Tibial nerve (tissue), 4 donors: ENCODE results near the gene TMEM255B. TPM values are rescaled to one million over a fixed set of nuclear protein-coding genes. Genes with fewer than 3 reads are reported as not detected.

Experiments used
- DNase-seq, 2 donors: peaks; one replicate each; pipeline ENCODE4 v3.0.0-alpha.2; 2019; ENCODE audit warnings: low spot score in 2 of 2
- H3K27ac ChIP-seq, 4 donors: fragments of 200-600 bp; sonication (generic) in 3 of 4; one replicate each; pipeline ENCODE4 v1.5.1; 2017 to 2019; ENCODE audit warnings: mild to moderate bottlenecking in 1 of 4
- H3K27me3 ChIP-seq, 2 donors: fragments of 200-600 bp; sonication (generic) in 1 of 2; one replicate each; pipeline versions ENCODE4 v1.5.1 to v1.6.0; 2017 to 2019
- H3K36me3 ChIP-seq, 3 donors: fragments of 200-600 bp; sonication (generic); one replicate each; pipeline ENCODE4 v1.5.1; 2018 to 2019
- H3K4me1 ChIP-seq, 4 donors: fragments of 200-600 bp; sonication (generic) in 3 of 4; one replicate each; pipeline ENCODE4 v1.5.1; 2017 to 2019
- H3K4me3 ChIP-seq, 4 donors: fragments of 200-600 bp; sonication (generic) in 3 of 4; one replicate each; pipeline ENCODE4 v1.5.1; 2017 to 2019; ENCODE audit warnings: mild to moderate bottlenecking in 1 of 4, moderate library complexity in 1 of 4
- H3K9me3 ChIP-seq, 4 donors: fragments of 200-600 bp; sonication (generic) in 3 of 4; one replicate each; pipeline ENCODE4 v1.5.1; 2017 to 2019
- CTCF ChIP-seq, 5 experiments: fragments of 200-600 bp in 3 of 5; fragments of 450-650 bp in 2 of 5; sonication (generic) in 3 of 5; IDR thresholded peaks; one replicate each; pipeline ENCODE4 v1.5.1; 2016 to 2019; ENCODE audit warnings: antibody characterized with exemption in 5 of 5, mild to moderate bottlenecking in 3 of 5, moderate library complexity in 2 of 5
- EP300 ChIP-seq, 2 donors: sonication (generic); formaldehyde crosslinking; IDR thresholded peaks; one replicate each; pipeline ENCODE4 v1.6.1; 2017; ENCODE audit warnings: antibody characterized with exemption in 2 of 2, mild to moderate bottlenecking in 1 of 2
- POLR2A ChIP-seq, 2 donors: fragments of 450-650 bp; IDR thresholded peaks; one replicate each; pipeline ENCODE4 v1.6.1; 2017; ENCODE audit warnings: antibody characterized with exemption in 2 of 2, mild to moderate bottlenecking in 2 of 2, moderate library complexity in 2 of 2
- WGBS, 2 donors: methylation state at CpG; one replicate each; pipeline ENCODE4 v1.1.5; 2018; 5-methylcytosine and 5-hydroxymethylcytosine counted together
- total RNA-seq, 4 donors: library from RNA; depleted of rRNA; stranded (reverse); fragments of >200 nt; gene quantifications; one replicate each; pipeline ENCODE4 v1.1.0, GENCODE V29; 2016

The TMEM255B gene
- total RNA-seq, 4 donors from 2014 or later, result 3.3 to 21.6 (median 10.9) TPM

- H3K4me3 ChIP-seq, result no peak overlapping the region
- no peaks in the 10 kb centered on the region for H3K36me3 ChIP-seq
- H3K27me3 ChIP-seq, result no peaks in the 10 kb centered on the region
- H3K27ac ChIP-seq, result peak overlapping the region in 1 of 4 donors; percentile 10
- peaks cover 0 to 88% (median 42%) of the 10 kb centered on the region in 4 donors for H3K4me1 ChIP-seq
- no peaks in the 10 kb centered on the region for H3K9me3 ChIP-seq
- TF ChIP-seq POLR2A (IDR thresholded peaks at IDR 0.05) (no peak), EP300 (IDR thresholded peaks at IDR 0.05) (no peak), CTCF (IDR thresholded peaks at IDR 0.05) (no peak)
- 78 to 85% methylated on average over 22 of the region's 22 CpGs for WGBS, 2 donors
- DNase-seq, result no peak
These were observed 93.8 kb downstream of the TMEM255B start for GRCh38 chr13:113852536-113853517.

GRCh38 chr13:113853518-113854237, 94.7 kb downstream of the TMEM255B start:
- Histone ChIP-seq H3K27ac (peak overlapping the region in 2 of 4 donors; percentile 2 to 19), H3K27me3 (no peaks in the 10 kb centered on the region), H3K9me3 (no peaks in the 10 kb centered on the region), H3K36me3 (no peaks in the 10 kb centered on the region), H3K4me3 (no peak overlapping the region), H3K4me1 (peaks cover 0 to 85% (median 45%) of the 10 kb centered on the region in 4 donors)
- WGBS, 2 donors, result 31 to 39% methylated on average over 10 to 11 of the region's 11 CpGs
- TF ChIP-seq CTCF (IDR thresholded peaks at IDR 0.05) (no peak), POLR2A (IDR thresholded peaks at IDR 0.05) (no peak), EP300 (IDR thresholded peaks at IDR 0.05) (peak in 1 of 2 donors; percentile 11)
- DNase-seq, result no peak

DNA sequence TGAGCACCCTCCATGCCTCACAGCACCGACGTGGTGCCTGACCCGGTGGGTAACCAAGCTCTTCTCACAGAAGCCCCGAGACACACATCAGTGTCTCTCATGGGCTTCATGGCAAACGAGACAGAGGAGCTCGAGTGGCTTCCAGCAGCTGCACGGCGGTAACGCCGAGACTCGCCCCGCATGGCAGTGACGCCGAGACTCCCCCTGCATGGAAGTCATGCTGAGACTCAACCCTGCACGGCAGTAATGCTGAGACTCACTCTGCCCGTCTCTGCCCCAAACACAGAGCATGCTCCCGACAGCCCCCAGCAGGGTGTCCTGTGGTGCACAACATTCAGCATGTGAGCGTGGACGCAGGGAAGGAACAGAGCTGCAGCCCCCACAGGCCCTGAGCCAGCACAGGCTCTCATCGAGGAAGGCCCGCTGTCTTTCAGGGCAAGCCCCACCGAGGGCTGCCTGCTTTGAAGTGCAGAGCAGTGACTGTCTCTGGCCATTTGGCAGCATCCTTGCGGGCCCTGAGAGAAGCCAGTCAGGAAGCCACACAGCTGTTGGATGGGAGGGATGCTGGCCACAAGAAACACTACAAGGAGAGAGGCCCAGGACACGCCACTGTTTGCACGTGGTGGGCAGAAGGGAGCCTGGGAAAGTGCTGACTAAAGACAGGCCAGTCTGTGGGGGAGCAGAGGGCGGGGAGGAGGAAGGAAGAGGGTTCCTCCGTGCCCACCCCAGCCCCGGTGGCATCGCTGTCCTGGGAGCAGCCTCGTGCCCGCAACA, 95.4 kb downstream of the TMEM255B start:
- Histone ChIP-seq H3K27ac (peak overlapping the region in 2 of 4 donors; percentile 17 to 19), H3K4me1 (peaks cover 0 to 77% (median 45%) of the 10 kb centered on the region in 4 donors), H3K27me3 (no peaks in the 10 kb centered on the region), H3K9me3 (no peaks in the 10 kb centered on the region), H3K36me3 (no peaks in the 10 kb centered on the region), H3K4me3 (no peak overlapping the region)
- TF ChIP-seq CTCF (IDR thresholded peaks at IDR 0.05) (no peak), EP300 (IDR thresholded peaks at IDR 0.05) (peak in 1 of 2 donors; percentile 58), POLR2A (IDR thresholded peaks at IDR 0.05) (no peak)
- DNase-seq, result peak in 1 of 2 donors; percentile 43
- WGBS, 2 donors, result 58 to 62% methylated on average over 12 to 21 of the region's 31 CpGs

GRCh38 chr13:113855012-113855921, 96.2 kb downstream of the TMEM255B start:
- no peak overlapping the region for H3K4me3 ChIP-seq
- TF ChIP-seq POLR2A (IDR thresholded peaks at IDR 0.05), result no peak
- TF ChIP-seq EP300 (IDR thresholded peaks at IDR 0.05), result no peak
- no peak for TF ChIP-seq CTCF (IDR thresholded peaks at IDR 0.05)
- no peaks in the 10 kb centered on the region for H3K27me3 ChIP-seq
- H3K4me1 ChIP-seq, result peaks cover 0 to 74% (median 45%) of the 10 kb centered on the region in 4 donors
- 72 to 85% methylated on average over 23 of the region's 33 CpGs for WGBS, 2 donors
- H3K36me3 ChIP-seq, result no peaks in the 10 kb centered on the region
- peak overlapping the region in 1 of 4 donors; percentile 17 for H3K27ac ChIP-seq
- DNase-seq, result no peak
- H3K9me3 ChIP-seq, result no peaks in the 10 kb centered on the region
